ENCODE data around the gene ZNF23.
A peak's percentile ranks its signal among the peaks of the same experiment; 100 is the strongest.

Gene ZNF23

GRCh38 chr16:71436473-71436872 lies 25.6 kb downstream of the ZNF23 start:
- Histone ChIP-seq H3K9ac (ENCODE audit: low read depth, low read length) (no peak overlapping the region), H3K4me1 (ENCODE audit: control insufficient read depth, insufficient read depth, low read length) (no peaks in the 10 kb centered on the region), H3K36me3 (ENCODE audit: control insufficient read depth, insufficient read depth, low read length) (no peaks in the 10 kb centered on the region), H3K27me3 (ENCODE audit: control insufficient read depth, insufficient read depth, low read length) (no peaks in the 10 kb centered on the region), H3K4me3 (ENCODE audit: low read depth, low read length) (no peak overlapping the region), H3K9me3 (ENCODE audit: control insufficient read depth, insufficient read depth, low read length) (no peaks in the 10 kb centered on the region)

- Histone ChIP-seq H3K27me3 (ENCODE audit: control insufficient read depth, insufficient read depth, low read length) (peaks cover 2% of the 10 kb centered on the region), H3K4me3 (ENCODE audit: low read depth, low read length) (no peak overlapping the region), H3K36me3 (ENCODE audit: control insufficient read depth, insufficient read depth, low read length) (no peaks in the 10 kb centered on the region), H3K9me3 (ENCODE audit: control insufficient read depth, insufficient read depth, low read length) (no peaks in the 10 kb centered on the region), H3K4me1 (ENCODE audit: control insufficient read depth, insufficient read depth, low read length) (no peaks in the 10 kb centered on the region), H3K9ac (ENCODE audit: low read depth, low read length) (no peak overlapping the region)
These were observed 29.1 kb downstream of the ZNF23 start for GRCh38 chr16:71432906-71433305.

GRCh38 chr16:71431991-71432390 lies 30.1 kb downstream of the ZNF23 start:
- Histone ChIP-seq H3K9ac (ENCODE audit: low read depth, low read length) (no peak overlapping the region), H3K27me3 (ENCODE audit: control insufficient read depth, insufficient read depth, low read length) (peaks cover 2% of the 10 kb centered on the region), H3K4me3 (ENCODE audit: low read depth, low read length) (no peak overlapping the region), H3K9me3 (ENCODE audit: control insufficient read depth, insufficient read depth, low read length) (no peaks in the 10 kb centered on the region), H3K36me3 (ENCODE audit: control insufficient read depth, insufficient read depth, low read length) (no peaks in the 10 kb centered on the region), H3K4me1 (ENCODE audit: control insufficient read depth, insufficient read depth, low read length) (no peaks in the 10 kb centered on the region)

- Histone ChIP-seq H3K4me3 (ENCODE audit: low read depth, low read length) (no peak overlapping the region), H3K36me3 (ENCODE audit: control insufficient read depth, insufficient read depth, low read length) (no peaks in the 10 kb centered on the region), H3K9me3 (ENCODE audit: control insufficient read depth, insufficient read depth, low read length) (no peaks in the 10 kb centered on the region), H3K9ac (ENCODE audit: low read depth, low read length) (no peak overlapping the region), H3K4me1 (ENCODE audit: control insufficient read depth, insufficient read depth, low read length) (no peaks in the 10 kb centered on the region), H3K27me3 (ENCODE audit: control insufficient read depth, insufficient read depth, low read length) (peaks cover 2% of the 10 kb centered on the region)
These were observed 30.9 kb downstream of the ZNF23 start for GRCh38 chr16:71431176-71431575.

GRCh38 chr16:71430744-71431143 lies 31.3 kb downstream of the ZNF23 start:
- no peaks in the 10 kb centered on the region for H3K9me3 ChIP-seq (ENCODE audit: control insufficient read depth, insufficient read depth, low read length)
- H3K27me3 ChIP-seq (ENCODE audit: control insufficient read depth, insufficient read depth, low read length) = peaks cover 2% of the 10 kb centered on the region
- H3K4me3 ChIP-seq (ENCODE audit: low read depth, low read length) = no peak overlapping the region
- no peak overlapping the region for H3K9ac ChIP-seq (ENCODE audit: low read depth, low read length)
- no peaks in the 10 kb centered on the region for H3K36me3 ChIP-seq (ENCODE audit: control insufficient read depth, insufficient read depth, low read length)
- H3K4me1 ChIP-seq (ENCODE audit: control insufficient read depth, insufficient read depth, low read length) = no peaks in the 10 kb centered on the region

- no peak overlapping the region for H3K4me3 ChIP-seq (ENCODE audit: low read depth, low read length)
- H3K27me3 ChIP-seq (ENCODE audit: control insufficient read depth, insufficient read depth, low read length) = peaks cover 9% of the 10 kb centered on the region
- no peaks in the 10 kb centered on the region for H3K4me1 ChIP-seq (ENCODE audit: control insufficient read depth, insufficient read depth, low read length)
- H3K9ac ChIP-seq (ENCODE audit: low read depth, low read length) = no peak overlapping the region
- no peaks in the 10 kb centered on the region for H3K36me3 ChIP-seq (ENCODE audit: control insufficient read depth, insufficient read depth, low read length)
- H3K9me3 ChIP-seq (ENCODE audit: control insufficient read depth, insufficient read depth, low read length) = no peaks in the 10 kb centered on the region
These were observed 32.5 kb downstream of the ZNF23 start for GRCh38 chr16:71429581-71429980.

GRCh38 chr16:71428883-71429282 lies 33.2 kb downstream of the ZNF23 start:
- no peaks in the 10 kb centered on the region for H3K4me1 ChIP-seq (ENCODE audit: control insufficient read depth, insufficient read depth, low read length)
- H3K9ac ChIP-seq (ENCODE audit: low read depth, low read length) = no peak overlapping the region
- peaks cover 15% of the 10 kb centered on the region for H3K27me3 ChIP-seq (ENCODE audit: control insufficient read depth, insufficient read depth, low read length)
- H3K4me3 ChIP-seq (ENCODE audit: low read depth, low read length) = no peak overlapping the region
- H3K36me3 ChIP-seq (ENCODE audit: control insufficient read depth, insufficient read depth, low read length) = no peaks in the 10 kb centered on the region
- no peaks in the 10 kb centered on the region for H3K9me3 ChIP-seq (ENCODE audit: control insufficient read depth, insufficient read depth, low read length)

- H3K4me3 ChIP-seq (ENCODE audit: low read depth, low read length) = no peak overlapping the region
- H3K4me1 ChIP-seq (ENCODE audit: control insufficient read depth, insufficient read depth, low read length) = no peaks in the 10 kb centered on the region
- H3K9me3 ChIP-seq (ENCODE audit: control insufficient read depth, insufficient read depth, low read length) = no peaks in the 10 kb centered on the region
- H3K36me3 ChIP-seq (ENCODE audit: control insufficient read depth, insufficient read depth, low read length) = no peaks in the 10 kb centered on the region
- peaks cover 15% of the 10 kb centered on the region for H3K27me3 ChIP-seq (ENCODE audit: control insufficient read depth, insufficient read depth, low read length)
- no peak overlapping the region for H3K9ac ChIP-seq (ENCODE audit: low read depth, low read length)
These were observed 33.7 kb downstream of the ZNF23 start for GRCh38 chr16:71428385-71428784.

- H3K4me1 ChIP-seq (ENCODE audit: control insufficient read depth, insufficient read depth, low read length) = no peaks in the 10 kb centered on the region
- peak overlapping the region; percentile 10 for H3K4me3 ChIP-seq (ENCODE audit: low read depth, low read length)
- peaks cover 15% of the 10 kb centered on the region for H3K27me3 ChIP-seq (ENCODE audit: control insufficient read depth, insufficient read depth, low read length)
- H3K9me3 ChIP-seq (ENCODE audit: control insufficient read depth, insufficient read depth, low read length) = no peaks in the 10 kb centered on the region
- no peak overlapping the region for H3K9ac ChIP-seq (ENCODE audit: low read depth, low read length)
- no peaks in the 10 kb centered on the region for H3K36me3 ChIP-seq (ENCODE audit: control insufficient read depth, insufficient read depth, low read length)
These were observed 35.0 kb downstream of the ZNF23 start for GRCh38 chr16:71426880-71427615.

- Histone ChIP-seq H3K27me3 (ENCODE audit: control insufficient read depth, insufficient read depth, low read length) (peaks cover 15% of the 10 kb centered on the region), H3K4me3 (ENCODE audit: low read depth, low read length) (peak overlapping the region; percentile 58), H3K4me1 (ENCODE audit: control insufficient read depth, insufficient read depth, low read length) (no peaks in the 10 kb centered on the region), H3K9me3 (ENCODE audit: control insufficient read depth, insufficient read depth, low read length) (no peaks in the 10 kb centered on the region), H3K36me3 (ENCODE audit: control insufficient read depth, insufficient read depth, low read length) (no peaks in the 10 kb centered on the region), H3K9ac (ENCODE audit: low read depth, low read length) (peak overlapping the region; percentile 54)
These were observed 35.8 kb downstream of the ZNF23 start for GRCh38 chr16:71426069-71426879.

GRCh38 chr16:71425746-71426068 lies 36.3 kb downstream of the ZNF23 start:
- Histone ChIP-seq H3K9ac (ENCODE audit: low read depth, low read length) (peak overlapping the region; percentile 54), H3K27me3 (ENCODE audit: control insufficient read depth, insufficient read depth, low read length) (peaks cover 14% of the 10 kb centered on the region), H3K9me3 (ENCODE audit: control insufficient read depth, insufficient read depth, low read length) (no peaks in the 10 kb centered on the region), H3K36me3 (ENCODE audit: control insufficient read depth, insufficient read depth, low read length) (no peaks in the 10 kb centered on the region), H3K4me1 (ENCODE audit: control insufficient read depth, insufficient read depth, low read length) (no peaks in the 10 kb centered on the region), H3K4me3 (ENCODE audit: low read depth, low read length) (peak overlapping the region; percentile 58)

- H3K4me3 ChIP-seq (ENCODE audit: low read depth, low read length) = no peak overlapping the region
- H3K9ac ChIP-seq (ENCODE audit: low read depth, low read length) = no peak overlapping the region
- H3K27me3 ChIP-seq (ENCODE audit: control insufficient read depth, insufficient read depth, low read length) = peaks cover 14% of the 10 kb centered on the region
- no peaks in the 10 kb centered on the region for H3K36me3 ChIP-seq (ENCODE audit: control insufficient read depth, insufficient read depth, low read length)
- no peaks in the 10 kb centered on the region for H3K9me3 ChIP-seq (ENCODE audit: control insufficient read depth, insufficient read depth, low read length)
- no peaks in the 10 kb centered on the region for H3K4me1 ChIP-seq (ENCODE audit: control insufficient read depth, insufficient read depth, low read length)
These were observed 37.4 kb downstream of the ZNF23 start for GRCh38 chr16:71424626-71425025.
